Effector memory CD4-positive, alpha-beta T cell (primary cell): ENCODE results near the gene SLC16A1.

ENCODE experiments used
- DNase-seq, 3 donors: peaks; one replicate each; pipeline ENCODE4 v3.0.0-alpha.2; 2020
- H3K27ac ChIP-seq: 2 replicates; pipeline ENCODE4 v1.7.0; 2013; ENCODE audit warnings: mild to moderate bottlenecking, low read length, moderate library complexity; ENCODE audit not compliant: insufficient read depth, poor library complexity, severe bottlenecking
- H3K27me3 ChIP-seq: replicated peaks from 2 replicates; pipeline ENCODE4 v1.7.0; 2013; ENCODE audit warnings: mild to moderate bottlenecking, low read length; ENCODE audit not compliant: insufficient read depth, control insufficient read depth, poor library complexity, severe bottlenecking
- H3K36me3 ChIP-seq: 2 replicates; pipeline ENCODE4 v1.7.0; 2013; ENCODE audit warnings: mild to moderate bottlenecking, low read length, moderate library complexity; ENCODE audit not compliant: control insufficient read depth, insufficient read depth
- H3K4me1 ChIP-seq: 2 replicates; pipeline ENCODE4 v1.7.0; 2013; ENCODE audit warnings: low read length, mild to moderate bottlenecking; ENCODE audit not compliant: control insufficient read depth, insufficient read depth, poor library complexity, severe bottlenecking
- H3K4me3 ChIP-seq: 2 replicates; pipeline ENCODE4 v1.7.0; 2013; ENCODE audit warnings: low read length, low read depth, mild to moderate bottlenecking; ENCODE audit not compliant: insufficient read depth, poor library complexity, severe bottlenecking
- H3K9me3 ChIP-seq: 2 replicates; pipeline ENCODE4 v1.7.0; 2013; ENCODE audit warnings: mild to moderate bottlenecking, low read length, moderate library complexity; ENCODE audit not compliant: control insufficient read depth

The SLC16A1 gene

DNA sequence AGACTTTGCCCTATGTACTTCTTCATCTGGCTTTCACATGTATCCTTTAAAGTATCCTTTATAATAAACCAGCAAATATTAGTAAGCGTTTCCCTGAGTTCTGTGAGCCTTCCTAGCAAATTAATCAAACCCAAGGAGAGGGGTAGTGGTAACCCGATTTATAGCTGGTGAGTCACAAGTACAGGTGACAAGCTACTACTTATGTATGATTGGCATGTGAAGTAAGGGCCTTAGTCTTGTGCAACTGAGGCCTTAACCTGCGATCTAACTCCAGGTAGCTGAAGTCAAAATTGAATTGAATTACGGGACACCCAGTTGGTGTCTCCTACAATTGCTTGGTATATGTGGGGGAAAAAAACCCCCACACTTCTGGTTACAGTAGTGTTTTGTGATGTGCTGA, 26.0 kb downstream of the SLC16A1 start:
- Histone ChIP-seq H3K27me3 (no peaks in the 10 kb centered on the region), H3K9me3 (no peaks in the 10 kb centered on the region), H3K4me1 (no peaks in the 10 kb centered on the region), H3K27ac (no peak overlapping the region), H3K4me3 (no peak overlapping the region), H3K36me3 (no peaks in the 10 kb centered on the region)
- no peak for DNase-seq

DNA sequence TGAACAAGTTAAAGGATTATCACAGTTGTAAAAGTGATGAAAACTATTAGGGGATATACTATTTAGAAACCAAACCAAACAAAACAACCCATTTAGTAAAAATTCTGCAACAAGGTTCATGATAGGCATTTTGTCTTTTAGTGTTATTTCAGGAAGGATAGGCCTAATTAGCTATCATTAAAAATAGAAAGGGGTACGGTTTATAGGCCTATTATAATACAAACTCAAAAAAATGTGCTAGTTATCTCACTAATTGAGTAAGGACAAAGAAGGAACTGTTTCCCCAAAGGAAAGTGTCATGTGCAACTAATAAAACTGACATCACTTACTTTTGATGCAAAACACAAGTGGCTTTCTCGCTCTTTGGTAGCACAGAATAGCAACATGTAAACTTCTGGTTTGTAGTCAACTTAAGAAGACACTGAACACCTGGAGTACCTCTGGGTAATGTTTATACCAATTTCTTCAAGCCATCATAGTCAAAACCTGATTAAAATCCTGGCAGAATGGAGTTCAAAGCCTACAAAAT, 28.5 kb downstream of the SLC16A1 start:
- H3K27ac ChIP-seq, result no peak overlapping the region
- no peaks in the 10 kb centered on the region for H3K36me3 ChIP-seq
- H3K4me3 ChIP-seq, result no peak overlapping the region
- no peaks in the 10 kb centered on the region for H3K9me3 ChIP-seq
- H3K27me3 ChIP-seq, result no peaks in the 10 kb centered on the region
- DNase-seq, result no peak
- no peaks in the 10 kb centered on the region for H3K4me1 ChIP-seq

DNA sequence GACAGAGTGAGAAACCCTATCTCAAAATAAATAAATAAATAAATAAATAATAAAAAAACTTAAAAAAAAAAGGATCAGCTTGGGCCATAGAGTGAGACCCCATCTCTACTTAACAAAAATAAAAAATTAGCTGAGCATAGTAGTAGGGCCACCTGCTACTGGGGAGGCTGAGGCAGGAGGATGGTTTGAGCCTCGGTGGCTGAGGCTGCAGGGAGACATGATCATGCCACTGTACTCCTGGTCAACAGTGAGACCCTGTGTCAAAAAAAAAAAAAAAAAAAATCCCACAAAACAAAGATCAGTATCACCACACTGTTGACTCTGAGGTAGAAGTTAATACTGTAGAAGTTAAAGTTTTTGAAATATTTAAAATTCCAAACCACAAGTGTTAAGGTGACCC, 29.1 kb downstream of the SLC16A1 start:
- no peaks in the 10 kb centered on the region for H3K27me3 ChIP-seq
- DNase-seq, result no peak
- H3K36me3 ChIP-seq, result no peaks in the 10 kb centered on the region
- no peaks in the 10 kb centered on the region for H3K9me3 ChIP-seq
- H3K4me3 ChIP-seq, result no peak overlapping the region
- H3K4me1 ChIP-seq, result no peaks in the 10 kb centered on the region
- no peak overlapping the region for H3K27ac ChIP-seq

DNA sequence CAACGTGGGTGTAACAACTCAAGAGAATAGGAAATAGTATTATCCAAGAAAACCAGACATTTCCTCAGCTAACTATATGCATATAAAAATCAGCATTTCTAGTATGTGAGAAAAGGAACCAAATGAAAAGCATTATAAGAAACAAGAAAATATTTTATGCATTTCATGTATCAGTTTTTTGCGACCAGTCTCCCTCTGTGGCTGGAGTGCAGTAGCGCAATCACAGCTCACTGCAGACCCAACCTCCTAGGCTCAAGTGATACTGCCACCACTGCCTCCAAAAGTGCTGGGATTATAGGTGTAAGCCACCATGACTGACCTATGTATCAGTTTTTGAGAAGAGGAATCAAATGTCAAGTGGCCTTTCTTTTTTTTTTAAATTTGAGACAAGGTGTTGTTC, 31.0 kb downstream of the SLC16A1 start:
- H3K36me3 ChIP-seq, result no peaks in the 10 kb centered on the region
- no peak overlapping the region for H3K27ac ChIP-seq
- no peak overlapping the region for H3K4me3 ChIP-seq
- no peaks in the 10 kb centered on the region for H3K9me3 ChIP-seq
- no peaks in the 10 kb centered on the region for H3K27me3 ChIP-seq
- no peak for DNase-seq
- no peaks in the 10 kb centered on the region for H3K4me1 ChIP-seq

DNA sequence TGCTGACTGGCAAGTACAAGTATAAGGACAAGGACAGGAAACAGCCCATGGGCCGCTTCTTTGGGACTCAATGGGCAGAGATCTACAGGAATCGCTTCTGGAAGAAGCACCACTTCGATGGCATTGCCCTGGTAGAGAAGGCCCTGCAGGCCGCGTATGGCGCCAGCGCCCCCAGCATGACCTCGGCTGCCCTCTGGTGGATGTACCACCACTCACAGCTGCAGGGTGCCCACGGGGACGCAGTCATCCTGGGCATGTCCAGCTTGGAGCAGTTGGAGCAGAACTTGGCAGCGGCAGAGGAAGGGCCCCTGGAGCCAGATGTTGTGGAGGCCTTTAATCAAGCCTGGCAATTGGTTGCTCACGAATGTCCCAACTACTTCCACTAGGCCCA, 32.0 kb downstream of the SLC16A1 start:
- no peak for DNase-seq
- Histone ChIP-seq H3K4me3 (no peak overlapping the region), H3K36me3 (no peaks in the 10 kb centered on the region), H3K4me1 (no peaks in the 10 kb centered on the region), H3K27ac (no peak overlapping the region), H3K27me3 (no peaks in the 10 kb centered on the region), H3K9me3 (no peaks in the 10 kb centered on the region)

DNA sequence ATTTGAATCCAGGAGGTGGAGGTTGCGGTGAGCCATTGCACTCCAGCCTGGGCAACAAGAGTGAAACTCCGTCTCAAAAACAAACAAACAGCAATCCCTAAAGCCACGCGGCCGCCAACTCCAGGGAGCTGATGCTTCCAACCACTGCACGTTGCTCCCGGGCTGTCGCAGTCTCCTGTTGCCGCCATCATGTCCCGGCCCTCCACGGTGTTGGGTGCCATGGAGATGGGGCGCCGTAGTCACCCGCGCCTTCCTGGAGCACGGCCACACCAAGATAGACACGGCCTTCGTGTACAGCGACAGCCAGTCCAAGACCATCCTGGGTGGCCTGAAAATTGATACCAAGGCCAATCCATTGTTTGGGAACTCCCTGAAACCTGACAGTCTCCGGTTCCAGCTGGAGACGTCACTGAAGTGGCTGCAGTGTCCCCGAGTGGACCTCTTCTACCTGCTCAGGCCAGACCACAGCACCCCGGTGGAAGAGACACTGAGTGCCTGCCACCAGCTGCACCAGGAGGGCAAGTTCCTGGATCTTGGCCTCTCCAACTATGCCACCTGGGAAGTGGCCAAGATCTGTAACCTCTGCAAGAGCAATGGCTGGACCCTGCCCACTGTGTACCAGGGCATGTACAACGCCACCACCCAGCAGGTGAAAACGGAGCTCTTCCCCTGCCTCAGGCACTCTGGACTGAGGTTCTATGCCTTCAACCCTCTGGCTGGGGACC, 32.6 kb downstream of the SLC16A1 start:
- Histone ChIP-seq H3K36me3 (no peaks in the 10 kb centered on the region), H3K27ac (no peak overlapping the region), H3K9me3 (no peaks in the 10 kb centered on the region), H3K4me3 (no peak overlapping the region), H3K27me3 (no peaks in the 10 kb centered on the region), H3K4me1 (no peaks in the 10 kb centered on the region)
- DNase-seq, result no peak

DNA sequence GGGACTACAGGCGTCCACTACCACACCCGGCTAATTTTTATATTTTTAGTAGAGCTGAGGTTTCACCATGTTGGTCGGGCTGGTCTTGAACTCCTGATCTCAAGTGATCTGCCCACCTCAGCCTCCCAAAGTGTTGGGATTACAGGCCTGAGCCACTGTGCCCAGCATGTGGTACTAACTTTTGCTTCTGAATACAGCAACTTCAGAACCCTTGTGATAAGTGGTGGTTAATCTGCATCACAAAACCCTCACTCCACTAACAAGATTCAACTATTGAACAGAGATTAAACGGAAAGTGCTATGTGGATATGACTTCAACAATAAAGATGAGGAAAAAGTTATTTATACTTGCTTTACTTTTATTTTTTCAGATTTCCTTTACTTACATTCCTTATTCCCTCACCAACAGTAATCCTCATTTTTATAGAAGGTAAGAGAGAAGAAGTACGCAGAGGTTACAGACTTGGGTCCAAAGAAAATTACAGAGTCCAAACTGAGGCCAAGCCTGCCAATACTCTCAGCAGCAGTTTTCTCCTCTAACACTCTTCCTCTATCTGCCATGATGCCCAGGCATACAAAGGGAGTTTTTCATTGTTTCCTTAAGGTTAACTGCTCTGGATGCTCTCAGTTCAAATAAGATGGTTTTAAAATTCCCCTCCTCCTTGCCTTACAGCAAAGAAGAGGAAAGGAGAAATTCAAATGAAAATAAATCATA, 44.3 kb downstream of the SLC16A1 start:
- Histone ChIP-seq H3K27me3 (no peaks in the 10 kb centered on the region), H3K36me3 (no peaks in the 10 kb centered on the region), H3K27ac (no peak overlapping the region), H3K4me3 (no peak overlapping the region), H3K9me3 (no peaks in the 10 kb centered on the region), H3K4me1 (no peaks in the 10 kb centered on the region)
- DNase-seq, result no peak

DNA sequence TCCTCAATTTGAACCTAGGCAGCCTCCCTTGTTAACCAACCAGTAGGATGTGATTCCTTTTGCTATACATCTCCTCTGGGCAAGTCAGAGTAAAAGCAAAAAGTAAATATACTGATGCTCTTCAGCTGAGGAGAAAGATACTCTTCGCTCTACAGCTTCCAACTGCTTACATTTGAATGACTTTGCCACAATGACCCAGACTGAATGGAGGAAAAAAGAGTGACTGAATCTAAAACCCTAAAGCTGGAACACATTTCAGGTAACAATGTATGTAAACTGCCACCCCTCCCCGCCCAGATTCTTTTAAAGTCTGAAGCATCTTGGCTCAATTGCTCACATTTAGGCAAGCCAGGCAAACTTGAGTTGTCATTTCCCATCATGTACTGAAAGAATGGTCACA, 46.1 kb downstream of the SLC16A1 start:
- no peaks in the 10 kb centered on the region for H3K4me1 ChIP-seq
- H3K4me3 ChIP-seq, result no peak overlapping the region
- H3K9me3 ChIP-seq, result no peaks in the 10 kb centered on the region
- H3K27me3 ChIP-seq, result no peaks in the 10 kb centered on the region
- H3K36me3 ChIP-seq, result no peaks in the 10 kb centered on the region
- no peak for DNase-seq
- H3K27ac ChIP-seq, result no peak overlapping the region

DNA sequence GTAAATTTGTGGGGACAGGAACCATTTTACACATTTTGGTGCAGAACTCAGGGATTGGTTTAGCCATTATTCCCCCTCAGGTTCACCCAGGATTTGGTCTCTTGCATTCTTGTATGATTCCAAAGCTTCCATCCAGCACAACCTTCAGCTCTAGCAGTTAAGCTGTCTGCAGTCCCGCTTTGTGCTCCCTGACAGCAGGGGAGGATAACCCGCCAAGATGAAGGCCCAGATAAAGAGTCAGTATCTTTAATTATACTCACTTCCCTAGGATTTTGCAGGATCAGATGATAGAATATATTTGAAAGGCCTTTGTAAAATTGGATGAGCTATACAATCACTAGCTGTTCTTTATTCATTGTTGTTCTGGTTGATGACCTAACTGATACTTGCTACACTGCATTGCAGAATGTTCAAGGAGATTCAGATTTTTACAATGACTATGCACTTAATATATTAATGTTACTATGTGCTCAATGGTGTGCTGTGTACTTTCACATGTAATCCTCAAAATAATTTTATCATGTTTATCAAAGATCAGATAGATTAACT, 49.8 kb downstream of the SLC16A1 start:
- Histone ChIP-seq H3K9me3 (no peaks in the 10 kb centered on the region), H3K36me3 (no peaks in the 10 kb centered on the region), H3K4me1 (peaks cover 4% of the 10 kb centered on the region), H3K27ac (no peak overlapping the region), H3K27me3 (no peaks in the 10 kb centered on the region), H3K4me3 (no peak overlapping the region)
- no peak for DNase-seq
